Neural progenitor cell (in vitro differentiated cells): ENCODE data around the gene TMEM62. TPM values are rescaled to one million over a fixed set of nuclear protein-coding genes. Genes with fewer than 3 reads are reported as not detected.
"Not testable (repeated sequence)": the region's sequence is repeated elsewhere in the genome, so short reads cannot be mapped to it uniquely, and the experiment has no call there.

ENCODE experiments used
- DNase-seq: peaks from one replicate; pipeline ENCODE4 v3.0.0-alpha.2; 2016; ENCODE audit warnings: low spot score
- H2AFZ ChIP-seq: fragments of 200-600 bp; sonication (generic); replicated peaks from 2 replicates; pipeline ENCODE4 v1.6.1; 2016; ENCODE audit warnings: antibody characterized with exemption
- H3F3A ChIP-seq: fragments of 200-600 bp; sonication (generic); 2 replicates; pipeline ENCODE4 v1.6.1; 2016; ENCODE audit warnings: antibody characterized with exemption, low read depth
- H3K27ac ChIP-seq: fragments of 200-600 bp; sonication (generic); 2 replicates; pipeline ENCODE4 v1.5.1; 2016; ENCODE audit warnings: mild to moderate bottlenecking
- H3K27me3 ChIP-seq: fragments of 200-600 bp; sonication (generic); 2 replicates; pipeline ENCODE4 v1.6.1; 2016; ENCODE audit warnings: mild to moderate bottlenecking, moderate library complexity
- H3K36me3 ChIP-seq: fragments of 200-600 bp; sonication (generic); 2 replicates; pipeline ENCODE4 v1.5.1; 2016
- H3K4me1 ChIP-seq: fragments of 200-600 bp; sonication (generic); 2 replicates; pipeline ENCODE4 v1.6.1; 2016; ENCODE audit warnings: mixed run types
- H3K4me2 ChIP-seq: fragments of 200-600 bp; sonication (generic); 2 replicates; pipeline ENCODE4 v1.6.1; 2016
- H3K4me3 ChIP-seq: fragments of 200-600 bp; sonication (generic); 2 replicates; pipeline ENCODE4 v1.5.1; 2016
- H3K79me2 ChIP-seq: fragments of 200-600 bp; sonication (generic); 2 replicates; pipeline ENCODE4 v1.6.1; 2016; ENCODE audit warnings: low read depth
- H3K9ac ChIP-seq: fragments of 200-600 bp; sonication (generic); 2 replicates; pipeline ENCODE4 v1.6.1; 2016
- H3K9me3 ChIP-seq: fragments of 200-600 bp; sonication (generic); 2 replicates; pipeline ENCODE4 v1.5.1; 2016; ENCODE audit warnings: low read depth
- H4K20me1 ChIP-seq: fragments of 200-600 bp; sonication (generic); 2 replicates; pipeline ENCODE4 v1.6.1; 2016; ENCODE audit warnings: low read depth
- H3K27ac Mint-ChIP-seq: 3 replicates; pipeline ENCODE4 v1.8.0; 2021; ENCODE audit warnings: mixed read lengths
- H3K27me3 Mint-ChIP-seq: 2 replicates; pipeline ENCODE4 v1.8.0; 2022; ENCODE audit warnings: low read depth, mild to moderate bottlenecking, inconsistent platforms, moderate library complexity, mixed read lengths; ENCODE audit not compliant: insufficient read depth
- H3K36me3 Mint-ChIP-seq: 3 replicates; pipeline ENCODE4 v1.8.0; 2021; ENCODE audit warnings: mixed read lengths
- H3K4me1 Mint-ChIP-seq: 3 replicates; pipeline ENCODE4 v1.8.0; 2021; ENCODE audit warnings: mixed read lengths
- H3K4me3 Mint-ChIP-seq: 3 replicates; pipeline ENCODE4 v1.8.0; 2021; ENCODE audit warnings: mild to moderate bottlenecking, moderate library complexity, mixed read lengths
- H3K9me3 Mint-ChIP-seq: 3 replicates; pipeline ENCODE4 v1.8.0; 2020; ENCODE audit warnings: mixed read lengths
- CTCF ChIP-seq: fragments of 200-600 bp; sonication (generic); IDR thresholded peaks from 2 replicates; pipeline ENCODE4 v1.5.1; 2017; ENCODE audit warnings: antibody characterized with exemption, mild to moderate bottlenecking
- EZH2 ChIP-seq: fragments of 200-600 bp; sonication (generic); IDR thresholded peaks from 2 replicates; pipeline ENCODE4 v1.6.1; 2017; ENCODE audit warnings: antibody characterized with exemption, mild to moderate bottlenecking, moderate library complexity
- EZH2phosphoT487 ChIP-seq: fragments of 200-600 bp; sonication (generic); IDR thresholded peaks from 2 replicates; pipeline ENCODE4 v1.6.1; 2017; ENCODE audit warnings: antibody characterized with exemption
- total RNA-seq: library from RNA; depleted of rRNA; stranded (reverse); fragments of >200 nt; gene quantifications from 2 replicates; pipeline ENCODE4 v1.2.3, GENCODE V29; 2015; ENCODE audit warnings: low replicate concordance

Gene TMEM62
- total RNA-seq, 1 donor from 2014 or later = 11.9 TPM

GRCh38 chr15:43177147-43177546, 43.8 kb downstream of the TMEM62 start:
- H3K9me3 ChIP-seq, H3K27me3 ChIP-seq, H3K79me2 ChIP-seq, H3F3A ChIP-seq, H3K4me3 Mint-ChIP-seq, H3K4me1 ChIP-seq, H3K9ac ChIP-seq, H3K4me2 ChIP-seq, H3K27ac ChIP-seq, H3K36me3 ChIP-seq, DNase-seq, H3K4me1 Mint-ChIP-seq, H3K27ac Mint-ChIP-seq, H3K4me3 ChIP-seq, H3K27me3 Mint-ChIP-seq, H2AFZ ChIP-seq, H4K20me1 ChIP-seq: not testable (repeated sequence)
- Mint-ChIP-seq H3K9me3 (peaks cover 14% of the 10 kb centered on the region), H3K36me3 (peaks cover 16% of the 10 kb centered on the region)

GRCh38 chr15:43183270-43183669, 49.9 kb downstream of the TMEM62 start:
- TF ChIP-seq EZH2phosphoT487 (no peak), CTCF (no peak), EZH2 (no peak)
- Mint-ChIP-seq H3K4me1 (peaks cover 9% of the 10 kb centered on the region), H3K27me3 (no peaks in the 10 kb centered on the region), H3K36me3 (no peaks in the 10 kb centered on the region), H3K4me3 (no peak overlapping the region), H3K9me3 (no peaks in the 10 kb centered on the region), H3K27ac (no peak overlapping the region)
- Histone ChIP-seq H3K79me2 (peaks cover 16% of the 10 kb centered on the region), H3K4me2 (no peak overlapping the region), H3K27ac (no peak overlapping the region), H4K20me1 (peaks cover 3% of the 10 kb centered on the region), H3K4me1 (peaks cover 4% of the 10 kb centered on the region), H3K27me3 (no peaks in the 10 kb centered on the region), H3F3A (peaks cover 20% of the 10 kb centered on the region), H2AFZ (no peak overlapping the region), H3K9me3 (no peaks in the 10 kb centered on the region), H3K9ac (no peak overlapping the region), H3K36me3 (no peaks in the 10 kb centered on the region), H3K4me3 (no peak overlapping the region)
- no peak for DNase-seq

- H3K36me3 Mint-ChIP-seq = no peaks in the 10 kb centered on the region
- peaks cover 3% of the 10 kb centered on the region for H4K20me1 ChIP-seq
- no peak for DNase-seq
These were observed 51.2 kb downstream of the TMEM62 start for GRCh38 chr15:43184407-43185124.

More at GRCh38 chr15:43184407-43185124, 51.2 kb downstream of the TMEM62 start:
- Histone ChIP-seq H3K9ac (no peak overlapping the region), H3K27ac (no peak overlapping the region), H3K79me2 (peaks cover 16% of the 10 kb centered on the region), H3K27me3 (no peaks in the 10 kb centered on the region), H2AFZ (peak overlapping the region; percentile 78), H3F3A (peaks cover 20% of the 10 kb centered on the region), H3K9me3 (no peaks in the 10 kb centered on the region), H3K36me3 (no peaks in the 10 kb centered on the region), H3K4me3 (peak overlapping the region; percentile 81), H3K4me2 (peak overlapping the region; percentile 71), H3K4me1 (peaks cover 4% of the 10 kb centered on the region)
- H3K4me3 Mint-ChIP-seq = peak overlapping the region; percentile 96
- no peak overlapping the region for H3K27ac Mint-ChIP-seq
- TF ChIP-seq EZH2phosphoT487 = no peak
- no peak for TF ChIP-seq CTCF
- TF ChIP-seq EZH2 = no peak
- H3K9me3 Mint-ChIP-seq = no peaks in the 10 kb centered on the region
- no peaks in the 10 kb centered on the region for H3K27me3 Mint-ChIP-seq
- peaks cover 9% of the 10 kb centered on the region for H3K4me1 Mint-ChIP-seq
